ENCODE results near the gene PTPRC.

GRCh38 chr1:198672124-198672523, 33.3 kb downstream of the PTPRC start:
- no peak for TF ChIP-seq CTCF (IDR thresholded peaks at IDR 0.05)
- no peak for TF ChIP-seq POLR2AphosphoS5 (IDR thresholded peaks at IDR 0.05)
- TF ChIP-seq POLR2A (IDR thresholded peaks at IDR 0.05): no peak
